CD4-positive, alpha-beta T cell treated with Interferon gamma for 1 hour (primary cell): ENCODE results near the gene SRSF4.
"Not testable (repeated sequence)": the region's sequence is repeated elsewhere in the genome, so short reads cannot be mapped to it uniquely, and the experiment has no call there.

Experiments
- DNase-seq: peaks from one replicate; pipeline ENCODE4 v3.0.0-alpha.2; 2020

SRSF4 gene

GRCh38 chr1:29124366-29125236 lies 57.1 kb downstream of the SRSF4 start:
- DNase-seq, result peak; percentile 19

- DNase-seq, result no peak
These were observed 57.8 kb downstream of the SRSF4 start, which contains the start of gene TMEM200B for GRCh38 chr1:29123887-29124365. TMEM200B (minus strand) TSS chr1:29123903; CDS start chr1:29121828, 2,075 bp downstream.

- no peak for DNase-seq
These were observed 58.4 kb downstream of the SRSF4 start for GRCh38 chr1:29123053-29123886.

GRCh38 chr1:29122682-29123052 lies 59.0 kb downstream of the SRSF4 start:
- no peak for DNase-seq

GRCh38 chr1:29121936-29122681 lies 59.6 kb downstream of the SRSF4 start:
- no peak for DNase-seq

- no peak for DNase-seq
These were observed 60.2 kb downstream of the SRSF4 start for GRCh38 chr1:29121516-29121935.

- peak; percentile 58 for DNase-seq
These were observed 60.7 kb downstream of the SRSF4 start for GRCh38 chr1:29120947-29121485.

- DNase-seq, result no peak
These were observed 61.3 kb downstream of the SRSF4 start for GRCh38 chr1:29120367-29120766.

GRCh38 chr1:29119121-29119929 lies 62.4 kb downstream of the SRSF4 start:
- no peak for DNase-seq

GRCh38 chr1:29117381-29117780 lies 64.3 kb downstream of the SRSF4 start:
- no peak for DNase-seq

GRCh38 chr1:29114654-29115053 lies 67.0 kb downstream of the SRSF4 start:
- DNase-seq, result no peak

- DNase-seq, result no peak
These were observed 68.1 kb downstream of the SRSF4 start for GRCh38 chr1:29113413-29114117.

- no peak for DNase-seq
These were observed 68.8 kb downstream of the SRSF4 start for GRCh38 chr1:29112705-29113412.

GRCh38 chr1:29108041-29108440 lies 73.7 kb downstream of the SRSF4 start:
- not testable (repeated sequence) for DNase-seq

GRCh38 chr1:29105822-29106221 lies 75.9 kb downstream of the SRSF4 start:
- no peak for DNase-seq

GRCh38 chr1:29100487-29100886 lies 81.2 kb downstream of the SRSF4 start:
- DNase-seq, result no peak

- no peak for DNase-seq
These were observed 82.4 kb downstream of the SRSF4 start for GRCh38 chr1:29099286-29099685.
